PC-9 (cell line): Measurements from ENCODE around the gene PPP1R9B. TPM values are rescaled to one million over a fixed set of nuclear protein-coding genes. Genes with fewer than 3 reads are reported as not detected.

Experiments
- BruUV-seq: library from RNA; stranded (reverse); fragments of 400-500 nt; replicated peaks from 2 replicates; lab custom pipeline; 2021; lab: Mats Ljungman, UMichigan
- CTCF ChIA-PET: fragments of 300-600 bp; sonication (Branson Sonifier 250); formaldehyde crosslinking; loops from one replicate; lab custom pipeline; 2022; ENCODE audit warnings: antibody characterized with exemption; lab: Charles Lee
- POLR2A ChIA-PET: fragments of 300-600 bp; sonication (Branson Sonifier 250); formaldehyde crosslinking; loops from one replicate; lab custom pipeline; 2022; ENCODE audit warnings: antibody characterized with exemption; ENCODE audit not compliant: unreplicated experiment; lab: Charles Lee
- DNase-seq, 2 experiments: peaks; one replicate each; pipeline versions ENCODE4 v3.0.0 to v3.0.0-alpha.2; 2015 to 2022; ENCODE audit warnings: mixed read lengths in 1 of 2
- H2AFZ ChIP-seq: fragments of 200-600 bp; sonication (generic); 2 replicates; pipeline ENCODE4 v1.8.1; 2017; ENCODE audit warnings: antibody characterized with exemption
- H3F3A ChIP-seq: fragments of 200-600 bp; sonication (generic); 2 replicates; pipeline ENCODE4 v1.8.1; 2017; ENCODE audit warnings: antibody characterized with exemption, mild to moderate bottlenecking, low read depth; ENCODE audit not compliant: insufficient read depth
- H3K27ac ChIP-seq: fragments of 200-600 bp; sonication (generic); 2 replicates; pipeline ENCODE4 v1.6.1; 2016; ENCODE audit warnings: mixed run types
- H3K27me3 ChIP-seq: fragments of 200-600 bp; sonication (generic); 2 replicates; pipeline ENCODE4 v1.6.1; 2016; ENCODE audit warnings: low read depth, mixed run types; ENCODE audit not compliant: insufficient read depth
- H3K36me3 ChIP-seq: fragments of 200-600 bp; sonication (generic); 2 replicates; pipeline ENCODE4 v1.6.1; 2016; ENCODE audit warnings: low read depth, mixed run types
- H3K4me1 ChIP-seq: fragments of 200-600 bp; sonication (generic); replicated peaks from 2 replicates; pipeline ENCODE4 v1.6.1; 2016; ENCODE audit warnings: mixed run types; ENCODE audit not compliant: insufficient read depth
- H3K4me2 ChIP-seq: fragments of 200-600 bp; sonication (generic); 2 replicates; pipeline ENCODE4 v1.6.1; 2017; ENCODE audit warnings: mixed run types
- H3K4me3 ChIP-seq: fragments of 200-600 bp; sonication (generic); 2 replicates; pipeline ENCODE4 v1.6.1; 2016; ENCODE audit warnings: mixed run types
- H3K79me2 ChIP-seq: fragments of 200-600 bp; sonication (generic); 2 replicates; pipeline ENCODE4 v1.6.1; 2017; ENCODE audit warnings: low read depth, mixed run types
- H3K9me2 ChIP-seq: fragments of 200-600 bp; sonication (generic); 2 replicates; pipeline ENCODE4 v1.8.1; 2017; ENCODE audit warnings: mild to moderate bottlenecking; ENCODE audit not compliant: insufficient read depth
- H3K9me3 ChIP-seq: fragments of 200-600 bp; sonication (generic); 2 replicates; pipeline ENCODE4 v1.8.1; 2016; ENCODE audit warnings: low read depth; ENCODE audit not compliant: insufficient read depth
- H4K20me1 ChIP-seq: fragments of 200-600 bp; sonication (generic); 2 replicates; pipeline ENCODE4 v1.8.1; 2017; ENCODE audit not compliant: insufficient read depth
- CTCF ChIP-seq: fragments of 200-600 bp; sonication (generic); conservative IDR thresholded peaks from 2 replicates; pipeline ENCODE4 v1.6.1; 2017; ENCODE audit warnings: mixed run types, antibody characterized with exemption, mild to moderate bottlenecking, moderate library complexity
- EZH2 ChIP-seq: fragments of 200-600 bp; sonication (generic); IDR thresholded peaks from 2 replicates; pipeline ENCODE4 v1.8.0; 2017; ENCODE audit warnings: antibody characterized with exemption, low read depth
- intact Hi-C: fragments of 100-400 bp; cut with micrococcal nuclease; formaldehyde crosslinking; loops from one replicate; pipeline ENCODE4 v1.10.0; 2022; ENCODE audit not compliant: unreplicated experiment
- total RNA-seq: library from RNA; stranded (reverse); gene quantifications from 2 replicates; pipeline ENCODE4 v1.2.3, GENCODE V29; 2021

The PPP1R9B gene
- total RNA-seq, 1 experiment from 2014 or later: 35.8 TPM

GRCh38 chr17:50113624-50114320, 36.7 kb downstream of the PPP1R9B start:
- Histone ChIP-seq H3K9me2 (no peaks in the 10 kb centered on the region), H3K36me3 (no peaks in the 10 kb centered on the region), H2AFZ (no peak overlapping the region), H4K20me1 (no peaks in the 10 kb centered on the region), H3K27ac (no peak overlapping the region), H3K79me2 (no peaks in the 10 kb centered on the region), H3F3A (peaks cover 4% of the 10 kb centered on the region; the same call in 1 of the 2 replicates), H3K4me1 (0 out of 2 replicates have a peak, but pooled peaks cover 5% of the 10 kb centered on the region), H3K4me2 (no peak overlapping the region), H3K4me3 (no peak overlapping the region), H3K27me3 (peaks cover 21% of the 10 kb centered on the region), H3K9me3 (no peaks in the 10 kb centered on the region)
- ChIA-PET CTCF (interaction anchor here (1.3 kb wide), 1 partner anchor 11 kb away, joined by 5 read pairs; no protein-coding TSS in a partner anchor), POLR2A (no interaction called here)
- BruUV-seq: no TSS peak
- intact Hi-C loops: no loop called here
- TF ChIP-seq CTCF (no peak), EZH2 (no peak)
- no peak for DNase-seq

- no peak for DNase-seq
Measured at GRCh38 chr17:50112694-50113093, 37.8 kb downstream of the PPP1R9B start.

More at GRCh38 chr17:50112694-50113093, 37.8 kb downstream of the PPP1R9B start:
- Histone ChIP-seq H3K79me2 (no peaks in the 10 kb centered on the region), H3K27ac (no peak overlapping the region), H4K20me1 (no peaks in the 10 kb centered on the region), H3F3A (no peaks in the 10 kb centered on the region; the same call in 1 of the 2 replicates), H3K4me1 (peaks cover 11% of the 10 kb centered on the region), H3K4me3 (no peak overlapping the region), H3K36me3 (no peaks in the 10 kb centered on the region), H3K9me2 (no peaks in the 10 kb centered on the region), H2AFZ (no peak overlapping the region), H3K27me3 (peaks cover 13% of the 10 kb centered on the region; the same call in 1 of the 2 replicates), H3K4me2 (no peak overlapping the region), H3K9me3 (no peaks in the 10 kb centered on the region)
- no TSS peak for BruUV-seq
- ChIA-PET POLR2A (no interaction called here), CTCF (no interaction called here)
- no peak for TF ChIP-seq CTCF
- TF ChIP-seq EZH2: no peak
- intact Hi-C loops: no loop called here
